Activated gamma-delta T cell treated with Interleukin-2 at 50 U/mL for 16 hours (primary cell): Measurements from ENCODE around the gene LDHAL6A.
"Not testable (repeated sequence)": the region's sequence is repeated elsewhere in the genome, so short reads cannot be mapped to it uniquely, and the experiment has no call there.

Experiments used
- DNase-seq: peaks from one replicate; pipeline ENCODE4 v3.0.0-alpha.2; 2020

LDHAL6A gene

DNA sequence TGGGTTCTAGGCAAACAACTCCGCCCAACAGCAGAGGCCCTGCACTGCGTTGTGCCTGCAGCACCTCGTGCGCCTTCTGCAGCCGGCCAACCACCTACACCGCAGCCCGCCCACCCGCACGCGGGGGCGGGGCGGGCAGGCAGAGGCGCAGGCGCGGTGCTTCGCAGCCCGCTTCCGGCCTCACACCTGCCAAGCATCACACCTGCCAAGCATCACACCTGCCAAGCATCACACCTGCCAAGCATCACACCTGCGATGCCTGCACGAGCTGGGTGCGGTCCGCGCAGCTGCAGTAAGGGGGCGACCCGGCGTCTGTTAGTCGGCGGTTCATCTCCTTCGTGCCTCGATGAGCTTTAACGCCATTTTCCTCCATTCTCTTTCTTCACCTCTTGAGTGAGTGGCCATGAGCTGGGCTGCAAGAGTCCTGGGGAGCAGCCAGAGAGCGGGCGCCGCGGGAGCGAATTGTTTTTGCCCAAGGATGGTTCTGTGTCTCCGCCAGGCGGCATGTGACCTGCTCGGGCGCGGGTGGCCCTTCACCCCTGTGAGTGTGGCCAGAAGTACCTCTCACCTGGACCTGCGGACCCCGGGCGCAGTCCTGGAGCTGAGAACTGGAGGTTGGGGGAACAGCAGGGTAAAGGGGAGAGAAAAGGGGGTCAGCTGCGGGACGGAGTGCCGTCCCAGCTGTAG is at the start of gene LDHAL6A:
Gene LDHAL6A, plus strand, starts transcription at position 171 of the 687 bp plus-strand sequence. CDS start 825 bp downstream, outside the sequence.
- no peak for DNase-seq

DNA sequence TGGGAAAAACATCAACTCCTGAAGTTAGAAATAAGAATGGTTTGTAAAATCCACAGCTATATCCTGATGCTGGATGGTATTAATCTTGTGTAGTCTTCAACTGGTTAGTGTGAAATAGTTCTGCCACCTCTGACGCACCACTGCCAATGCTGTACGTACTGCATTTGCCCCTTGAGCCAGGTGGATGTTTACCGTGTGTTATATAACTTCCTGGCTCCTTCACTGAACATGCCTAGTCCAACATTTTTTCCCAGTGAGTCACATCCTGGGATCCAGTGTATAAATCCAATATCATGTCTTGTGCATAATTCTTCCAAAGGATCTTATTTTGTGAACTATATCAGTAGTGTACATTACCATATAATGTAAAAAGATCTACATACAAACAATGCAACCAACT is 48.3 kb upstream of the LDHAL6A start:
- DNase-seq = not testable (repeated sequence)

DNA sequence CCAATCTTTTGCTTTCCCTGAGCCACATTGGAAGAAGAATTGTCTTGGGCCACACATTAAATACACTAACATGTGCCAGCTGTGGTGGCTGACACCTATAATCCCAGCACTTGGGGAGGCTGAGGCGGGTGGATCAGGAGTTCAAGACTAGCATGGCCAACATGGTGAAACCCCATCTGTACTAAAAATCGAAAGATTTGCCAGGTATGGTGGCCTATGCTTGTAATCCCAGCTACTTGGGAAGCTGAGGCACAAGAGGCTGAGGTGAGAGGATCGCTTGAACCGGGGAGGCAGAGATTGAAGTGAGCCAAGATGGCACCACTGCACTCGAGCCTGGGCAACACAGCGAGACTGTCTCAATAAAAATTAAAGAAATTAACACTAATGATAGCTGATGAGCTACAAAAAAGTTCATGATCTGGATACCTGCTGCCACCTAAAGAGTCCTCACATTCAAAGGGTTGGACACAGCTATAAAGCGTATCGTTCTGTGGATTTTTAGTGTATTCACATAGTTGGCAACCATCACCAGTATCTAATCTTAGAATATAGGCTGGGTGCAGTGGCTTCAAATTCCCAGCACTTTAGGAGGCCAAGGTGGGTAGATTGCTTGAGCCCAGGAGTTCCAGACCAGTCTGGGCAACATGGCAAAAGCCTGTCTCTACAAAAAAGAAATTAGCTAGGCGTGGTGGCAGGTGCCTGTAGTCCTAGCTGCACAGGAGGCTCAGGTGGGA is 46.9 kb upstream of the LDHAL6A start:
- no peak for DNase-seq

DNA sequence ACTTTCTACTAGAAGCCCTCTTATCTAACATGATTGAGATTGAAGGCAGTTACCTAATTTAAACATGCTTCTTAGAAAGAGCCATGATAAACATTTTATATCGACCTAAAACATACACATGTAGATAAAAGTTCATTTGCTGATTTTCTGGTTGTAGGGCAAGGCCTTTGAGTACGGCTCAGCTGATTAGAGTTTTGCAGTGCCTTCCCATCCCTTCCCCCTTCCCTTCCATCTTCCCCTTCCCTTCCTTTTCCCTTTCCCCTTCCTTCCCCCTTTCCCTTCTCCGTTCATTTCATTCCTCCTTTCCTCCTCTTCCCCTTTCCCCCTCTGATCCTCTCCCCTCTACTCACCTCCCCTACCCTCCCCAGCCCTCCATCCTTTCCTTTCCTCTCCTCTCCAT is 39.2 kb upstream of the LDHAL6A start:
- no peak for DNase-seq

DNA sequence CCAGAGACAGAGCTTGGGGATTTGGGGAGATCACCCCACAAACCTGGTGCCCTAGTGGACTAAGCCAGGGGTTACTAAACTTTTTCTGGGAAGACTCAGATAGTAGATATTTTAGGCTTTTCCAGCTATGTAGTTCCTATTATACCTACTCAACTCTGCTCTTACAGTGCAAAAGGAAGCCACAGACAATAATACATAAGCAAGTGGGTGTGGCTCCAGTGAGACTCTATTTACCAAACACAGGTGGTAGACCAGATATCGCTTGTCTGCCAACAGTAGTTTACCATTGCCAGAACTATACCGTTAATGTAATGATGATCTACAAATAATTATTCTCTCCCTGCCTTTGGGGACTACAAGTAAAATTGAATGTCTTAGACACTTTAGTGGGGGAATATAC is 36.6 kb upstream of the LDHAL6A start:
- DNase-seq = no peak

DNA sequence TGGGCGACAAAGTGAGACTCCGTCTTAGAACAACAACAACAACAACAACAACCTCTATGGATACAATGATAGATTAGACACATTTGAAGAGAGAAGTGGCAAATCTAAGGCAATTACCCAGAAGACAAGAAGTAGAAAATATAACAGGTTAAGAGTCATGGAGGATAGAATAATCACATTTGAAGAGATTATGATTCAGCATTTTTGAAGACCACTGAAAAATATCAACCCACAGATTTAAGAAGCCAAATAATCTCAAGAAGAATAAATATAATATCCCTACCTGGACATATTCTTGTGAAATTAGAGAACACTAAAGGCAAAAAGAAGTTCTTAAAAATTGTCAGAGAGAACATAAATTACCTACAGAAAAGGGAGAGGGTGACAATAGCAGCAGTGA is 35.6 kb upstream of the LDHAL6A start:
- DNase-seq = no peak

DNA sequence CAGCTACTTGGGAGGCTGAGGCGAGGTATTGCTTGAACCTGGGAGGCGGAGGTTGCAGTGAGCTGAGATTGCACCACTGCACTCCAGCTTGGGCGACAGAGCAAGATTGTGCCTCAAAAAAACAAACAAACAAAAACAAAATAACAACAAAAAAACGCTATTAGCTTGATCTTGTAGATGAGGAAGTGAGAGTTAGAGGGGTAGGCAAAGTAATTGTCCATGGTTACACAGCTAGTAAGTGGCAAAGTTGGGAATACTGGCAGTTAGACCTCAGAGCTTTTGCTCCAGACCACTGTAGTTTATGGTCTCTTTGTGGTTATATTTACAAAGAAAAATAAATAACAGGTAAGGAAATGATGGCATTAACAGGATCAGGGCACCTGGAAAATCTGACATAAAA is 28.4 kb upstream of the LDHAL6A start:
- DNase-seq = no peak

DNA sequence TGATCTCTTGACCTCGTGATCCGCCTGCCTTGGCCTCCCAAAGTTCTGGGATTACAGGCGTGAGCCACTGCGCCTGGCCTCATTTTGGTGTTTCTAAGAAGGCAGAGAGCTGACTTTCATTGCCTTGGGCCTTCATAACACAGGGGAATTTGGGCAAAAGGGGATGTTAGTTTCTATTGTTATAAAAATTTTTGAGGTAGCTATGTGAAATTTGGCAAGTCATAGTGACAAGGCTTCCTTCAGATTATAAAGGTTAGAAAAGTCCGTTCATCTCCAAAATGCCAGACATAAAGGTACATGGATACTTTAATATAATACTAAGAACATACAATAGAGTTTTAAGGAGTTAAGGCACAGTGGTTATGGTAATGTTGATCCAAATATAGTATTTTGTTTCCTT is 26.3 kb upstream of the LDHAL6A start:
- DNase-seq = no peak

DNA sequence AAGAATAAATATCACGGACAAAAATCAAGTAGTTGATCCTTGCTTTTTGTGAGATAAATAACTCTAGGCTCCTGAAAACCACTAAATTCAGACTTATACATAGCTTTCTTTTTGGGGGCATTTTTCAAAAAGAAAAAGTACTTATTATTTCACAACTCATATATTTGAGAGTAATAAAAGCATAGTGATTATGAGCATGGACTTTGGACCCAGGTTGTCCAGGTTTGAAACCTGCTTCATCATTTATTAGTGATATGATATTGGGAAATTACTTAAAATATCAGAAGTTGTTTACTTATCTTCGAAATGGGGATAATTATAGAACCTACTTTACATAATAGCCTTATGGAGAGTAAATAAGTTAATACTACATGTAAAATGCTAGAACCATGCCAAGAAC is 17.0 kb upstream of the LDHAL6A start:
- no peak for DNase-seq

DNA sequence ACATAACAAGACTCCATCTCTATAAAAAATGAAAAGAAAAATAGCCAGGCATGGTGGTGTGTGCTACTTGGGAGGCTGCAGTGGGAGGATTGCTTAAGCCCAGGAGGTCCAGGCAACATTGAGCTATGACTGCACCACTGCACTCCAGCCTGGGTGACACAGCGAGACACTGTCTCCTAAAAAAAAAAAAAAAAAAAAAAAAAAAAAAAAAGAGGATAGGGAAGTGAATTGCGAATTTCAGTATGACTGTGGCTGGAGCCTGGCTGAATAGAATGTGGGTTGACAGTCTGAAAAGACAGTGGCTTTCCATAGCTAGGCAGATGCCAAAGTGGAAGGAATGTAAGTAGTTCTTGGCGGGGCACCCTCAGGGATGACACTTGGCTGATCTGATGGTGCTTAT is 6.4 kb upstream of the LDHAL6A start:
- DNase-seq = no peak

DNA sequence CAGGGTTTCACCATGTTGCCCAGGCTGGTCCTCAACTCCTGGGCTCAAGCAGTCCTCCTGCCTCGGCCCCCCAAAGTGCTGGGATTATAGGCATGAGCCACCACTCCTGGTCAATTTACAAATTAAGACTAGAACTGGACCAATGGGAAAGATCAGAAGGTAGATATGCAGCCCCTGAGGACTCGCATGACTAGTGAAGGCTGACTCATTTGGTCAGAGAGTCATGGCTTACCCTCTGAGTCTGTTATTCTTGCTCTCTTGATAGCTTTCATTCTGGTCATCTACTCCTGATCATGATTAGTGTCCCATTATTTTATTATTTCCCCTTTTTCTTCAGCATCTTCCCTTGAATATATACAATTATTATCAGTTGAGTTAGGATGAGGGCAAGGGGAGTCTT is 2.7 kb upstream of the LDHAL6A start:
- DNase-seq = no peak

DNA sequence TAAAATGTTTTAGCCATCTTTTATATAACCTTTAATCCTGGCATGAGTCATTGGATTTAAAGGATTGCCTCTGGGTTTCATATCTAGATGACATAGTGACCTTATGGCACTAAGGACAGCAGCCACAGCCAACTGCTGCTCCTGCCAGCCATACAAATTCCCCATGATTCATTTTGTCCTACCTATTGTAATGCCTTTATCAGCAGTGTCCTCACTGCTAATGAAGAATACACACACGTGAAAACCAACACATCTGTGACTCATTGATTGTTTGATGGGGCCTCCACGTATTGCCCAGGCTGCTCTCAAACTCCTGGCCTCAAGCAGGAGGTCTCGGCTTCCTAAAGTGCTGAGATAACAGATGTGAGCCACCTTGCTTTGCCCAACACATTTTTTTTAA is 1.8 kb downstream of the LDHAL6A start:
- DNase-seq = no peak

DNA sequence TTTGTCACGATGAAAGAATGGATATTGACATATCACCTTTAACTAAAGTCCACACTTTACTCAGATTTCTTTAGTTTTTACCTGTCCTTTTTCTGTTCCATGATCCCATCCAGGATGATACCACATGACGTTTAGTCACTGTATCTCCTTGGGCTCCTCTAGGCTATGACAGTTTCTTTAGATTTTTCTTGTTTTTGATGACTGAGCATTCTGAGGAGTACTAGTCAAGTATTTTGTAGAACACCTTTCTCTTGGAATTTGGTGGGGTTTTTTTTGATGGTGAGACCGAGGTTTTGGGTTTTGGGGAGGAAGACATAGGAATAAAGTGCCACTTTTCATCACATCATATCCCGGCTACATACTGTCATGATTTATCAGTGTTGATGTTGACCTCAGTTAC is 4.0 kb downstream of the LDHAL6A start:
- no peak for DNase-seq

DNA sequence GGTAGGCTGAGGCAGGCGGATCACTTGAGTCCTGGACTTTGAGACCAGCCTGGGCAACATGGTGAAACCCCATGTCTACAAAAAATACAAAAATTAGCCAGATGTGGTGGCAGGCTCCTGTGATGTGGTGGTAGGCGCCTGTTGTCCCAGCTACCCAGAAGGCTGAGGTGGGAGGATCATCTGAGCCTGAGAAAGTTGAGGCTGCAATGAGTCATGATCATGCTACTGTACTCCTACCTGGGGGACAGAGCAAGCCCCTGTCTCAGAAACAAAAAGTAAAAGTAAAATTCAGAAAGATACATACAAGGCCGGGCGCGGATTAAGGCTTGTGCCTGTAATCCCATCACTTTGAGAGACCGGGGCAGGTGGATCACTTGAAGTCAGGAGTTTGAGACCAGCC is 6.3 kb downstream of the LDHAL6A start:
- no peak for DNase-seq

DNA sequence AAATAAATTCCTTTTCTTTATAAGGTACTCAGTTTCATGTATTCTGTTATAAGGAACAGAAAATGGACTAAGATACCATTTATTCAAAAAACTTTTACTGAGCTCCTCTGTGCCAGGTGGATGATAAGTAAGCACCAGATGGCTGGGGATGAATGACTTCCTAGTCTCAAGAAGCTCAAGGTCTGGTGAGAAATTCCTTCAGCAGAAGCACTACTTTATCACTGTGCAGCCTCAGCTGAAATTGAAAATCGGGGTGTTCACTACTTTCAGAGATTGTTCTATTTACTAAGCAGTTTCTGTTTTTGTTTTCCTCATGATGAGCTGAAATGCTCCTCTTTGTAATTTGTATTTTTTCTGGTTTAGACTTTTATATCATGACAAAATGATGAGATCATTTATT is 7.8 kb downstream of the LDHAL6A start:
- DNase-seq = no peak

DNA sequence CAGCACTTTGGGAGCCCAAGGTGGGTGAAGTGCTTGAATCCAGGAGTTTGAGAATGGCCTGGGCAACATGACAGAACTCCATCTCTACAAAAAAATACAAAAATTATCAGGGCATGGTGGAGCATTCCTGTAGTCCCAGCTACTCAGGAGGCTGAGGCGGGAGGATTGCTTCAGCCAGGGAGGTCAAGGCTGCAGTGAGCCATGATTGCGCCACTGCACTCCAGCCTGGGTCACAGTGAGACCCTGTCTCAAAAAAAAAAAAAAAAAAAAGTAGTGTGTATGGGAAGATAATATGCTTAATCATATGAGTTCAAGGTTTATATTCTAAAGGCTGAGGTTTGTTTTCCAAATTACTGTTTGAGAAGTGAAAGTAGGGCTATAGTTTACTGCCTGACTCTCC is 10.7 kb downstream of the LDHAL6A start:
- DNase-seq = no peak

DNA sequence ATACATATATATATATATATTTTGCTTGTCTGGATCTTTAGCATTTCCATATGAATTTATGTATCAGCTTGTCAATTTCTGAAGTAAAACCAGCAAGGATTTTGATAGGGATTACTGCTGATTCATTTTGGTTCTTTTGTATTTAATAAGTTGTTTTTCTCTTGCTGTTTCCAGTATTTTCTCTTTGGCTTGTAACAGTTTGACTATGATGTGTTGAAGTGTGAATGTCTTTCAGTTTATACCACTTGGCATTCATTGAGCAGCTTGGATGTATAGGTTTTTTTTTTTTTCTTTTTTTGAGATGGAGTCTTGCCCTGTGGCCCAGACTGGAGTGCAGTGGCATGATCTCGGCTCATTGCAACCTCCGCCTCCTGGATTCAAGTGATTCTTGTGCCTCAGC is 12.4 kb downstream of the LDHAL6A start:
- no peak for DNase-seq

DNA sequence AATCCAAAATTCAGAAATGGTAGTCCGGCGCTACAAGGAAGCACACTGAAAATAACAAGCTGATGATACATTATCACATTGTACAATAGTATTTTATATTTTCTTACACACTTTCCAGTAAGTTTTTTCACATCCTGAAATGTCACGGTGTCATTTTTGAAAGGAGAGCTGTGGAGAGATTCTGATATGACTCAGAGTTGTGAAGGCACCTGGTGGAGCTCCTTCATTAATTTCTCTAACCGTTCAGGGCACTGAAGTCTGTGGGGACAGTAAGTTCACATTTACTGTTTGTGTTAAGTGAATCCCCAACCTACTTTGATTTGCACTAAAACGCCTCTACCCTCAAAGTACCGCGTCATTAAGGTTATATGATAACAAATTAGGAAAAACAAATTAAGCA is 13.3 kb downstream of the LDHAL6A start:
- DNase-seq = no peak

DNA sequence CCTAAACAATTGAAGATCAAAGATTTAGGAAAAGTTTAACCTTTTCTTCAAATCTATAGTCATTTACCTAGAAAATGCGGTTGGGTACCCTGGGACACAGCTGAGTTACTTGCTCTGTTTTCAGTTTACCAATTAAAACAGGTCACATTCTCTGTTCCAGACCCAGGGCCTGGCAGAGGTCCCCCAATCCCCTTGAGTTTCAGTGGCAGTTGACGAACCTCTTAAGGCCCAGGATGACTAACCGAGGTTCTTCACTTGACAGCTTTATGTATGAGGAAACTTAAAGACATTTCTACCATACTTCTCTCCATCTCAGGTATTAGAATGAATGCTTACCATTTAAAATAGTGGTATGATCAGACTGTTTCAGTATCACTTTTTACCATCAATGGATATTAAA is 16.3 kb downstream of the LDHAL6A start:
- DNase-seq = no peak

DNA sequence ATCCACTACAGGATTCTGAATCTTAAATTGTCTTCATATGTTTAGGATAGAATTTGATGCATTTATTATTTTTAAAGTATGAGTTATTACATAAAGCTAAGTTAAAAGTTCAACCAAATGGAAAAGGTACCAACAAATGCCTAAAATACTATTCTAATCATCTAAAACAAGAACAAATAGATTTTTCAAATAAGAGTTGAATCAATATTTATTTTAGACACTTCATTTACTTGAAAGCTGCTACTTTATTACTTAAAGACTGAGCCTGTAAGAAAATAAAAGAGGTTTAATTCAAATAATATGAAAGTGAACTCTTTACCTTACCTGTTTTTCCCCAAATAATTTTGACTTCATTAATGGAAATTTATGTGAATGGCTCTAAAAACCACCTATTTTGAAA is 16.9 kb downstream of the LDHAL6A start:
- DNase-seq = no peak

DNA sequence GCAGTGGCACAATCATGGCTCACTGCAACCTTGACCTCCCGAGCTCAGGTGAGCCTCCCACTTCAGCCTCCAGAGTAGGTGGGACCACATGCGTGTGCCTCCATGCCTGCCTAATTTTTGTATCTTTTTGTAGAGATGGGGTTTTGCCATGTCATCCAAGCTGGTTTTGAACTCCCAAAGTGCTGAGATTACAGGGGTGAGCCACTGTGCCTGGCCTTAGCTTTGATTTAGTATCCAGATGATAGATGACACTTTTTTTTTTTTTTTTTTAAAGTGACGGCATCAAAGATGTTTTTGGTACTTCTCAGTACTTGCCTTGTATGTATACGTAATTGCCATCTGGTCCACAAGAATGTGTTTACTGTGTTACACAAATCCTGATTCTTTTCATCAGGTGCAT is 23.4 kb downstream of the LDHAL6A start:
- DNase-seq = no peak

DNA sequence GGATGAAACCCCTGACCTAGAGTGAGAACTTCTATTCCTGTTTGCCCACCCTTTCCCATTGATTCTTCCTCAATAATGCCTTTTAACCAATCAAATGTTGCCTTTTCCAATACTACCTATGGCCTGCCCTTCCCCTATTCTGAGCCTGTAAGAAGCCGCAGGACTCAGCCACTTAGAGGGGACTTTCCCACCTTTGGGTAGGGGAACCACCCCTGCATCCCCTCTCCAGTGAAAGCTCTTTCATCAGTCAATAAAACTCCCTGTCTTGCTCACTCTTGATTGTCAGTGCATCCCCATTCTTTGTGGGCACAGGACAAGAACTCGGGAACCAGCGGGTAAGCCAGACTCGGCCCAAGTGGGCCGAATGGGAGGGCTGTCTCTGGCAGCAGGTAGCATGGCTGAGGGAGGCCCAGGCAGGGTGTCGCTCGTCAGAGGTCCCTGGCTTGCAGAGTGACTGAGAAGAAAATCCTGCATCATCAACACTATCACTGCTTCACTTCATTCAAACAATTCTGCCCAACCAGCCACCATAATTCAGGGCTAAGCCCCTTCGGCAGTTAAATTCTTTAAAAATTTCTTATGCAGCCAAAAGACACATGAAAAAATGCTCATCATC is 30.4 kb downstream of the LDHAL6A start:
- no peak for DNase-seq

DNA sequence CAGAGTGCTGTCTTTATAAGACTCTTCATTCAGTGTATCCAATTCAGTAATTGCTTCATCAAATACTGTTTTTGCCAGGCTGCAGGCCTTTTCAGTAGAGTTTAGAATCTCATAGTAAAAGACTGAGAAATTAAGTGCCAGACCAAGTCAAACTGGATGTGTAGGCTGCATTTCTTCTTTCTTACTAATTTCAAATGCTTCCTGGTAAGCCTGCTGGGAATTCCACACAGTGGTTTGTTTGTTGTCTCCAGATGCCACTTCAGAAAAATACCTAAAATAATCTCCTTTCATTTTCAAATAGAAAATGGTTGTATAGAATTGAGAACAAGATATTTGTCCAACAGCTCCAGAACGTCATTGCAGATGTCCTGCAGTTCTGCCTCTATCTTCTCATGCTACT is 34.7 kb downstream of the LDHAL6A start:
- no peak for DNase-seq

DNA sequence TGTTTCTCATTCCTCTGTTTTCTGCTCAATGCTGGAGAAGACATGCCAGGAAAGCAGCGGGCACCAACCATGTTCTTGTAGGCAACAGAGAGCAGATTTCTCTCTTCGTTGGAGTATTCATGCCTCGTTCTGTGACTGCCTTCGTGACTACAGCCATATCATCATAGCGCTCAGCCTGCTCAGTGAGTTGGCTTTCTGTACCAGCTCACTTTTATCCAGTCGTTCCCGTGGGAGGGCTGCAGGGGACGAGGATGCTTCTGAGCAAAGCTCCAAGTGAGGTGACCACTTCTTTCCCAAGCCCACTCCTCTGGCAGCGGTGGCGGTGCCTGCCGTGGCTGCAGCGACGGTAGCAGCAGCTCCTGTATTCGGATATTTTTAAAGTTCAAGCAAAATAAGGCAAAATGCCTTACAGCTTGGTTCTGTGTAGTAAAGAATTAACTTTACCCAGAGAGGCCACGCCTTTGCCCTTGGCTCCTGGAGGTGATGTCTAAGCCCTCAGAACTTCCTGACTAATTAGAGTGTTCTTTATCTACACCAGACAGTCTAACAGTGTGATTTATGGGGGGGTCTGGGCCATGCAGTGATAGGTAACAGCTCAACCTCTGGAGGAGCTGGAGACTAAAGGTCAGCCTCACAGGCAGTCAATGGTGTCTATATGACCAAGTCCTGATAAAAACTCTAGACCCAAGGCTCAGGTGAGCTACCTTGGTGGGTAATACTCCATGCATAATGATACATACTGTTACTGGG is 35.3 kb downstream of the LDHAL6A start:
- DNase-seq = no peak
